Tibial artery (tissue), 4 donors: Measurements from ENCODE around the gene RND1.
A peak's percentile ranks its signal among the peaks of the same experiment; 100 is the strongest.
"Not testable (repeated sequence)": the region's sequence is repeated elsewhere in the genome, so short reads cannot be mapped to it uniquely, and the experiment has no call there.

Experiments used
- DNase-seq, 2 donors: peaks; one replicate each; pipeline ENCODE4 v3.0.0-alpha.2; 2019
- H3K27ac ChIP-seq, 2 donors: fragments of 200-600 bp; sonication (generic) in 1 of 2; 1 replicate in 1 of 2; 2 replicates in 1 of 2; pipeline ENCODE4 v1.5.1; 2018 to 2019; ENCODE audit warnings: mild to moderate bottlenecking in 1 of 2
- H3K27me3 ChIP-seq, 2 donors: fragments of 200-600 bp; sonication (generic) in 1 of 2; one replicate each; pipeline versions ENCODE4 v1.5.1 to v1.6.0; 2016 to 2019
- H3K36me3 ChIP-seq, 3 donors: fragments of 200-600 bp; sonication (generic) in 2 of 3; one replicate each; pipeline ENCODE4 v1.5.1; 2016 to 2019; ENCODE audit warnings: mild to moderate bottlenecking in 2 of 3
- H3K4me1 ChIP-seq, 4 donors: fragments of 200-600 bp; sonication (generic) in 2 of 4; 1 replicate in 3 of 4; 2 replicates in 1 of 4; pipeline ENCODE4 v1.5.1; 2016 to 2019
- H3K4me3 ChIP-seq, 2 donors: fragments of 200-600 bp; sonication (generic) in 1 of 2; 1 replicate in 1 of 2; 2 replicates in 1 of 2; pipeline ENCODE4 v1.5.1; 2018 to 2019; ENCODE audit warnings: mild to moderate bottlenecking in 2 of 2
- H3K9me3 ChIP-seq, 3 donors: fragments of 200-600 bp; sonication (generic) in 1 of 3; one replicate each; pipeline ENCODE4 v1.5.1; 2016 to 2019
- intact Hi-C: fragments of 100-400 bp; cut with DNase I; formaldehyde crosslinking; loops from one replicate; pipeline ENCODE4 v1.15.0; 2023; ENCODE audit warnings: low total_unique reads
- TF ChIP-seq, protein P1 (sequence below), 2 experiments: fragments of 200-600 bp in 1 of 2; fragments of 450-650 bp in 1 of 2; IDR thresholded peaks; one replicate each; pipeline ENCODE4 v1.5.1; 2017 to 2019; ENCODE audit warnings: antibody characterized with exemption in 2 of 2, mild to moderate bottlenecking in 1 of 2, moderate library complexity in 1 of 2

RND1 gene

DNA sequence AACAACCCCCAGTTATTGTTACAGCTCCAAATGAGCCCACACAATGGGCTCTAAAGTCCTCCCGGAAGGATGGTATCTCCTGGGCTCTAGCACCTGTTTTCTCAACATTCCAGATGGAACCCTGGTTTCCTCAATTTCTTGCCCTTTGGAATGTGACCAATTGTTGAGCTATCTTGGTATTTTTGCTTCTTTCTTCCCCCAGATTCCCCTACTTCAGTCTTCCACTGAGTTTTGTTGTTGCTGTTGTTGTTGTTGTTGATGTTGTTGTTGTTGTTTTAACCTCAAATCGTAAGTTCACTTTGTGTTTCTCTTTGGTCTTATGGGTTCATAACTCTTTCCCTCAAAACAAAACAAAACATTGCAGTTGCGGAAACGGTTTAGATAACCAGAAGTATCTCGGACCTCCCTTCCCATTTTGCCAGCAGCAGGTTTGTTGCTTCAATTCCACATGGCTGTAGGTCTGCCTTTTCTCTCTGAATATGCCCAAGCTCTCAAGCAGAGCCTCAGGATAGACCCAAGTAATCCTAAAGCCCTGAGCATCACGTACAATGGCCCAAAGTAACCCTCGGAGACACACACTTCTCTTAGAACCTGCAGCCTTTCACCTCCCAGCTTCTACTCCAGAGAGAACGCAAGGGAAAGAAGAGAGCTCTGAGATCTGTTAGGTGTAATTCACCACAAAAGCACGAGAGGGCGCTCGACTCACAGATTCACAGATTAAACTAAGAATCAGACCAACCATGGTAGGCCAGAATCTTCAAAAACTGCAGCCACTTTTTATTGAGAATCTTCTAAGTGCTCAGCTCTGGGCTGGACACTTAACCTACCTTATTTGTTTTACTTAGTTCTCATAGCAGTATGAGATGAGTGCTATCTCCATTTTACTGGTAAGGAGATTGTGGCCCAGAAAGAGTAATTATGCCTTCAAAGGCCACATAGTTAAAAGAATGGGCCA lies 12.7 kb downstream of the RND1 start:
- TF ChIP-seq, protein P1, sequence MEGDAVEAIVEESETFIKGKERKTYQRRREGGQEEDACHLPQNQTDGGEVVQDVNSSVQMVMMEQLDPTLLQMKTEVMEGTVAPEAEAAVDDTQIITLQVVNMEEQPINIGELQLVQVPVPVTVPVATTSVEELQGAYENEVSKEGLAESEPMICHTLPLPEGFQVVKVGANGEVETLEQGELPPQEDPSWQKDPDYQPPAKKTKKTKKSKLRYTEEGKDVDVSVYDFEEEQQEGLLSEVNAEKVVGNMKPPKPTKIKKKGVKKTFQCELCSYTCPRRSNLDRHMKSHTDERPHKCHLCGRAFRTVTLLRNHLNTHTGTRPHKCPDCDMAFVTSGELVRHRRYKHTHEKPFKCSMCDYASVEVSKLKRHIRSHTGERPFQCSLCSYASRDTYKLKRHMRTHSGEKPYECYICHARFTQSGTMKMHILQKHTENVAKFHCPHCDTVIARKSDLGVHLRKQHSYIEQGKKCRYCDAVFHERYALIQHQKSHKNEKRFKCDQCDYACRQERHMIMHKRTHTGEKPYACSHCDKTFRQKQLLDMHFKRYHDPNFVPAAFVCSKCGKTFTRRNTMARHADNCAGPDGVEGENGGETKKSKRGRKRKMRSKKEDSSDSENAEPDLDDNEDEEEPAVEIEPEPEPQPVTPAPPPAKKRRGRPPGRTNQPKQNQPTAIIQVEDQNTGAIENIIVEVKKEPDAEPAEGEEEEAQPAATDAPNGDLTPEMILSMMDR (IDR thresholded peaks at IDR 0.05), result peak; percentile 87 to 92
- no peaks in the 10 kb centered on the region for H3K27me3 ChIP-seq
- H3K27ac ChIP-seq, result peak overlapping the region; percentile 35 to 90
- intact Hi-C loops, result loop anchor here (1.0 to 5.0 kb wide), 2 partner anchors 38 to 84 kb away; no protein-coding TSS in a partner anchor
- peak overlapping the region; percentile 73 to 97 for H3K4me3 ChIP-seq
- peaks cover 0 to 30% (median 21%) of the 10 kb centered on the region in 4 donors for H3K4me1 ChIP-seq
- no peaks in the 10 kb centered on the region for H3K9me3 ChIP-seq
- peak; percentile 91 to 94 for DNase-seq
- peaks cover 0 to 9% (median 0%) of the 10 kb centered on the region in 3 donors for H3K36me3 ChIP-seq

DNA sequence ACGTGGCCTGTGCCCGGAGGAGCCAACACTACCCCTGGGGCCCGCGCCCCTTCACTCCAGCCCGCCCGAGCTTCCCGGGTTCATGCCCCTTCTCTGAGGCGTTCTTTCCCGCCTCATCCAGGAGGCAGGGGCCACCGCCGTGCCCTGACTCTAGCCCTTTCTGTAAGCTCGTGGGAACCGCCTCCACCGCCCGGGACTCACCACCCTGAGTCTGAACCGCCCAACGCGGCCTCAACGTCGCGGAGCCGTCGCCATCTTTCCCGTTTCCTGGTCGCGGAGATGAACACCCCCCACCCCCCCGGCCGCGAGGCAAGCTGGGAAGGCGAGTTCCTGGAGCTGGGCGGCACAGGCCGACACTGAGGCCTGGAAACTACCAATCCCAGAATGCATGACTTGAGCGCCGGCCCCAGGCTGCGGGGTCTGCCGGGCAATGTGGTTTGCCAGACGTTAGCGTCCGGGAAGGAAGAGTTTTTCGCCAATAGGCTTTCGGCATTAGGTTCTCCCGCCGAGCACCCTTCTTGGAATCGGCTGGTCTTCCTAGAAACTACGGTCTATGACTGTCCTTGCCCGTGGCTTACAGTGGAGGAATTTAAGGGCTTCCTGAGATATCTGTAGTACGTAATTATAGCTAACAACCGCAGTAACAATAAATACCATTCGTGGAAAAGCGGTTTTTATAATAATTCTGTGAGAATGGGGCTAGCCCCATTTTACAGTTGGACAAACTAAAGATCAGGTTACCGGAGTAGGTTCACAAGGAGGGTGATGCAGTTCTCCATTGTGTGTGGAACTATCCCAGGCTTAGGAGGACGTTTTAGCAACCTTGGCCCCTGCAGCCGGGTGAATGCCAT lies 13.6 kb downstream of the RND1 start, which contains the start of gene DDX23:
TSS of gene DDX23 (minus strand) at position 281 of the 851 bp plus-strand sequence. CDS start 6,381 bp downstream, outside the sequence.
- Histone ChIP-seq H3K27ac (peak within 1 kb of the TSS; percentile 84 to 90), H3K9me3 (no peaks in the 10 kb centered on the region), H3K27me3 (no peaks in the 10 kb centered on the region), H3K36me3 (peaks cover 0 to 4% (median 0%) of the 10 kb centered on the region in 3 donors), H3K4me3 (peak within 1 kb of the TSS; percentile 73 to 97), H3K4me1 (peaks cover 0 to 30% (median 21%) of the 10 kb centered on the region in 4 donors)
- intact Hi-C loops, result loop anchor here (5.0 kb wide), 1 partner anchor 85 kb away; no protein-coding TSS in a partner anchor
- peak; percentile 95 to 98 for DNase-seq
- TF ChIP-seq, protein P1 (IDR thresholded peaks at IDR 0.05), result no peak

DNA sequence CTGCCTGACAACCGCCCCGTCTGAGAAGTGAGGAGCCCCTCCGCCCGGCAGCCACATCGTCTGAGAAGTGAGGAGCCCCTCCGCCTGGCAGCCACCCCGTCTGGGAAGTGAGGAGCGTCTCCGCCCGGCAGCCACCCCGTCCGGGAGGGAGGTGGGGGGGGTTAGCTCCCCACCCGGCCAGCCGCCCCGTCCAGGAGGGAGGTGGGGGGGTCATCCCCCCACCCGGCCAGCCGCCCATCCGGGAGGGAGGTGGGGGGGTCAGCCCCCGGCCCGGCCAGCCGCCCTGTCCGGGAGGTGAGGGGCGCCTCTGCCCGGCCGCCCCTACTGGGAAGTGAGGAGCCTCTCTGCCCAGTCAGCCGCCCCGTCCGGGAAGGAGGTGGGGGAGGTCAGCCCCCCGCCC lies 23.6 kb downstream of the RND1 start:
- peaks cover 58 to 88% (median 79%) of the 10 kb centered on the region in 3 donors for H3K36me3 ChIP-seq
- H3K27me3 ChIP-seq, H3K27ac ChIP-seq, H3K4me3 ChIP-seq, intact Hi-C loops, H3K4me1 ChIP-seq, DNase-seq, H3K9me3 ChIP-seq: not testable (repeated sequence)

DNA sequence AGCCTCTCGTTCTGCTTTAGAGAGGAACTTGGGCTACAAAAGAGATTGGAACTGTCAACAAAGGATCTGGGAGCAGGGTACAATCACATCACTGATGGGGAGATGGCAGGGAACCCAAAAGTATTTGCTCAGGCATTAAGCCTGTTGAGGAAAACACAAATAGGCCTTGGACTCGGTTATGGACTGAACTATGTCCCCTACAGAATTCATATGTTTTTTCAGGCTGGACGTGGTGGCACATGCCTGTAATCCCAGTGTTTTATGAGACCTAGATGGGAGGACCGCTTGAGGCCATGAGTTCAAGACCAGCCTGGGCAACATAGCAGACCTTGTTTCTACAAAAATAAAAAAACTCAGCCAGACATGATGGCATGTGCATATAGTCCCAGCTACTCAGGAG lies 27.6 kb downstream of the RND1 start:
- no peaks in the 10 kb centered on the region for H3K27me3 ChIP-seq
- H3K36me3 ChIP-seq, result peaks cover 70 to 96% (median 89%) of the 10 kb centered on the region in 3 donors
- no peaks in the 10 kb centered on the region for H3K9me3 ChIP-seq
- H3K4me1 ChIP-seq, result no peaks in the 10 kb centered on the region
- no peak for DNase-seq
- H3K4me3 ChIP-seq, result no peak overlapping the region
- TF ChIP-seq, protein P1 (IDR thresholded peaks at IDR 0.05), result no peak
- no peak overlapping the region for H3K27ac ChIP-seq
- intact Hi-C loops, result no loop called here

DNA sequence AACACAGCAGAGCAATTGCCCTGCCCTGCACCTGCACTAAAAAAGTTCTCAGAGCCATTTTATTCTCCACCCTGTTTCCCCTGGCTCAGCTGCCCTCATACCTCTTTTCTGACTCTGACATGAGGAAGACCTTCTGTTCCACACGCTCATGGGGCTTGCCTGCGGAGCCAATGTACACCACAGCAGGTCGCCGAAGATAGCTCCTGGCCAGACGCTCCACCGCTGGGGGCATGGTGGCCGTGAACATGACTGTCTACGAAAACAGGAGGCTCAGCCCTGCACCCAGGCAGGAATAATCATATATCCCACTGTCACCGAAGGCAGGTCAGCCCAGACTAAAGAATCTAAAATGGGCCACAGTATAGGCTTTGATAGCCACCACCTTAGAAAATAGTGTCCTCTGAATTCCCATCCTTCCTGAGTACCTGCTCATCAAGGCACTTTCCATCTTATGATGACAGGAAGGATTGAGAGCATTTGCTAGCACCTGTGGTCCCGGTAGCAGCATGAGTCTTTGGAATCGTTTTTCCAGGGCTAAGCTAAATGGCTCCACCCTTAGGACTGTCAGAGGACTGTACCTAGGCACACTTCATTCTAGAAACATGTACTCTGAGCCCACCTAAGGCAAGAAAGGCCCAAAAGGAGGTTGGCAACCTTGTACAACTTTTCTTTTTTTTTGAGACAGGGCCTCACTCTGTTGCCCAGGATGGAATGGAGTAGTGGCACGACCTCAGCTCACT lies 33.2 kb downstream of the RND1 start:
- no peak overlapping the region for H3K4me3 ChIP-seq
- no peaks in the 10 kb centered on the region for H3K9me3 ChIP-seq
- H3K27me3 ChIP-seq, result no peaks in the 10 kb centered on the region
- no peaks in the 10 kb centered on the region for H3K4me1 ChIP-seq
- intact Hi-C loops, result no loop called here
- no peak for DNase-seq
- H3K27ac ChIP-seq, result no peak overlapping the region
- TF ChIP-seq, protein P1 (IDR thresholded peaks at IDR 0.05), result no peak
- peaks cover 80 to 100% (median 97%) of the 10 kb centered on the region in 3 donors for H3K36me3 ChIP-seq
